Glutamatergic neuron (in vitro differentiated cells): ENCODE measurements around the gene HBA1. TPM values are rescaled to one million over a fixed set of nuclear protein-coding genes. Genes with fewer than 3 reads are reported as not detected.

Experiments used
- DNase-seq: peaks from one replicate; pipeline ENCODE4 v3.0.0; 2022
- H3K27ac Mint-ChIP-seq: one replicate; pipeline ENCODE4 v1.8.0; 2020; ENCODE audit warnings: mild to moderate bottlenecking, mixed read lengths, inconsistent platforms; ENCODE audit not compliant: unreplicated experiment
- H3K27me3 Mint-ChIP-seq: one replicate; pipeline ENCODE4 v1.8.0; 2020; ENCODE audit warnings: mild to moderate bottlenecking, moderate library complexity, mixed read lengths, inconsistent platforms; ENCODE audit not compliant: unreplicated experiment
- H3K36me3 Mint-ChIP-seq: one replicate; pipeline ENCODE4 v1.8.0; 2020; ENCODE audit warnings: mild to moderate bottlenecking, mixed read lengths, inconsistent platforms; ENCODE audit not compliant: unreplicated experiment
- H3K4me1 Mint-ChIP-seq: one replicate; pipeline ENCODE4 v1.8.0; 2020; ENCODE audit warnings: mild to moderate bottlenecking, low read depth, mixed read lengths, inconsistent platforms; ENCODE audit not compliant: unreplicated experiment
- H3K4me3 Mint-ChIP-seq: one replicate; pipeline ENCODE4 v1.8.0; 2020; ENCODE audit warnings: mild to moderate bottlenecking, mixed read lengths, inconsistent platforms; ENCODE audit not compliant: unreplicated experiment
- H3K9me3 Mint-ChIP-seq: one replicate; pipeline ENCODE4 v1.8.0; 2020; ENCODE audit warnings: mild to moderate bottlenecking, moderate library complexity, mixed read lengths, inconsistent platforms; ENCODE audit not compliant: unreplicated experiment
- total RNA-seq: library from RNA; stranded (reverse); fragmentation: NEBNext Ultra II Directional; extraction: Animal tissue kit (Norgen Biotek cat#: 25700); gene quantifications from one replicate; pipeline ENCODE4 v1.2.1, GENCODE V29; 2021; ENCODE audit not compliant: unreplicated experiment
- TF ChIP-seq, protein P1 (sequence below): fragments of 200-600 bp; sonication (generic); IDR thresholded peaks from one replicate; pipeline ENCODE4 v1.5.0; 2021; ENCODE audit not compliant: partially characterized antibody, unreplicated experiment

HBA1 gene
- total RNA-seq, 1 donor from 2014 or later: 1.5 TPM

DNA sequence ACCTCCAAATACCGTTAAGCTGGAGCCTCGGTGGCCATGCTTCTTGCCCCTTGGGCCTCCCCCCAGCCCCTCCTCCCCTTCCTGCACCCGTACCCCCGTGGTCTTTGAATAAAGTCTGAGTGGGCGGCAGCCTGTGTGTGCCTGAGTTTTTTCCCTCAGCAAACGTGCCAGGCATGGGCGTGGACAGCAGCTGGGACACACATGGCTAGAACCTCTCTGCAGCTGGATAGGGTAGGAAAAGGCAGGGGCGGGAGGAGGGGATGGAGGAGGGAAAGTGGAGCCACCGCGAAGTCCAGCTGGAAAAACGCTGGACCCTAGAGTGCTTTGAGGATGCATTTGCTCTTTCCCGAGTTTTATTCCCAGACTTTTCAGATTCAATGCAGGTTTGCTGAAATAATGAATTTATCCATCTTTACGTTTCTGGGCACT lies 928 bp downstream of the HBA1 start:
- DNase-seq: no peak
- TF ChIP-seq, protein P1, sequence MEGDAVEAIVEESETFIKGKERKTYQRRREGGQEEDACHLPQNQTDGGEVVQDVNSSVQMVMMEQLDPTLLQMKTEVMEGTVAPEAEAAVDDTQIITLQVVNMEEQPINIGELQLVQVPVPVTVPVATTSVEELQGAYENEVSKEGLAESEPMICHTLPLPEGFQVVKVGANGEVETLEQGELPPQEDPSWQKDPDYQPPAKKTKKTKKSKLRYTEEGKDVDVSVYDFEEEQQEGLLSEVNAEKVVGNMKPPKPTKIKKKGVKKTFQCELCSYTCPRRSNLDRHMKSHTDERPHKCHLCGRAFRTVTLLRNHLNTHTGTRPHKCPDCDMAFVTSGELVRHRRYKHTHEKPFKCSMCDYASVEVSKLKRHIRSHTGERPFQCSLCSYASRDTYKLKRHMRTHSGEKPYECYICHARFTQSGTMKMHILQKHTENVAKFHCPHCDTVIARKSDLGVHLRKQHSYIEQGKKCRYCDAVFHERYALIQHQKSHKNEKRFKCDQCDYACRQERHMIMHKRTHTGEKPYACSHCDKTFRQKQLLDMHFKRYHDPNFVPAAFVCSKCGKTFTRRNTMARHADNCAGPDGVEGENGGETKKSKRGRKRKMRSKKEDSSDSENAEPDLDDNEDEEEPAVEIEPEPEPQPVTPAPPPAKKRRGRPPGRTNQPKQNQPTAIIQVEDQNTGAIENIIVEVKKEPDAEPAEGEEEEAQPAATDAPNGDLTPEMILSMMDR: no peak
- H3K36me3 Mint-ChIP-seq: no peaks in the 10 kb centered on the region
- peaks cover 28% of the 10 kb centered on the region for H3K27me3 Mint-ChIP-seq
- peaks cover 6% of the 10 kb centered on the region for H3K4me1 Mint-ChIP-seq
- peak overlapping the region; percentile 25 for H3K4me3 Mint-ChIP-seq
- peaks cover 16% of the 10 kb centered on the region for H3K9me3 Mint-ChIP-seq
- no peak overlapping the region for H3K27ac Mint-ChIP-seq

DNA sequence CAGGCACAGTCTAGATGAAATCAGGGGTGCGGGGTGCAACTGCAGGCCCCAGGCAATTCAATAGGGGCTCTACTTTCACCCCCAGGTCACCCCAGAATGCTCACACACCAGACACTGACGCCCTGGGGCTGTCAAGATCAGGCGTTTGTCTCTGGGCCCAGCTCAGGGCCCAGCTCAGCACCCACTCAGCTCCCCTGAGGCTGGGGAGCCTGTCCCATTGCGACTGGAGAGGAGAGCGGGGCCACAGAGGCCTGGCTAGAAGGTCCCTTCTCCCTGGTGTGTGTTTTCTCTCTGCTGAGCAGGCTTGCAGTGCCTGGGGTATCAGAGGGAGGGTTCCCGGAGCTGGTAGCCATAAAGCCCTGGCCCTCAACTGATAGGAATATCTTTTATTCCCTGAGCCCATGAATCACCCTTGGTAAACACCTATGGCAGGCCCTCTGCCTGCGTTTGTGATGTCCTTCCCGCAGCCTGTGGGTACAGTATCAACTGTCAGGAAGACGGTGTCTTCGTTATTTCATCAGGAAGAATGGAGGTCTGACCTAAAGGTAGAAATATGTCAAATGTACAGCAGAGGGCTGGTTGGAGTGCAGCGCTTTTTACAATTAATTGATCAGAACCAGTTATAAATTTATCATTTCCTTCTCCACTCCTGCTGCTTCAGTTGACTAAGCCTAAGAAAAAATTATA lies 1.6 kb downstream of the HBA1 start:
- peaks cover 28% of the 10 kb centered on the region for H3K27me3 Mint-ChIP-seq
- TF ChIP-seq, protein P1: no peak
- H3K9me3 Mint-ChIP-seq: peaks cover 16% of the 10 kb centered on the region
- H3K4me1 Mint-ChIP-seq: peaks cover 6% of the 10 kb centered on the region
- peak overlapping the region; percentile 25 for H3K4me3 Mint-ChIP-seq
- no peak overlapping the region for H3K27ac Mint-ChIP-seq
- no peaks in the 10 kb centered on the region for H3K36me3 Mint-ChIP-seq
- no peak for DNase-seq

DNA sequence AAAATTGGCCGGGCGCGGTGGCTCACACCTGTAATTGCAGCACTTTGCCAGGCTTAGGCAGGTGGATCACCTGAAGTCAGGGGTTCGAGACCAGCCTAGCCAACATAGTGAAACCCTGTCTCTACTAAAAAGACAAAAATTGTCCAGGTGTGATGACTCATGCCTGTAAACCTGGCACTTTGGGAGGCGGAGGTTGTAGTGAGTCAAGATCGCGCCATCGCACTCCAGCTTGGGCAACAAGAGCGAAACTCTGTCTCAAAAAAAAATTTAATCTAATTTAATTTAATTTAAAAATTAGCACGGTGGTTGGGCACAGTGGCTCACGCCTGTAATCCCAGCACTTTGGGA lies 2.2 kb downstream of the HBA1 start:
- Mint-ChIP-seq H3K4me1 (peaks cover 6% of the 10 kb centered on the region), H3K9me3 (peaks cover 16% of the 10 kb centered on the region), H3K36me3 (no peaks in the 10 kb centered on the region), H3K27ac (no peak overlapping the region), H3K27me3 (peaks cover 28% of the 10 kb centered on the region), H3K4me3 (no peak overlapping the region)
- TF ChIP-seq, protein P1: no peak
- DNase-seq: no peak

DNA sequence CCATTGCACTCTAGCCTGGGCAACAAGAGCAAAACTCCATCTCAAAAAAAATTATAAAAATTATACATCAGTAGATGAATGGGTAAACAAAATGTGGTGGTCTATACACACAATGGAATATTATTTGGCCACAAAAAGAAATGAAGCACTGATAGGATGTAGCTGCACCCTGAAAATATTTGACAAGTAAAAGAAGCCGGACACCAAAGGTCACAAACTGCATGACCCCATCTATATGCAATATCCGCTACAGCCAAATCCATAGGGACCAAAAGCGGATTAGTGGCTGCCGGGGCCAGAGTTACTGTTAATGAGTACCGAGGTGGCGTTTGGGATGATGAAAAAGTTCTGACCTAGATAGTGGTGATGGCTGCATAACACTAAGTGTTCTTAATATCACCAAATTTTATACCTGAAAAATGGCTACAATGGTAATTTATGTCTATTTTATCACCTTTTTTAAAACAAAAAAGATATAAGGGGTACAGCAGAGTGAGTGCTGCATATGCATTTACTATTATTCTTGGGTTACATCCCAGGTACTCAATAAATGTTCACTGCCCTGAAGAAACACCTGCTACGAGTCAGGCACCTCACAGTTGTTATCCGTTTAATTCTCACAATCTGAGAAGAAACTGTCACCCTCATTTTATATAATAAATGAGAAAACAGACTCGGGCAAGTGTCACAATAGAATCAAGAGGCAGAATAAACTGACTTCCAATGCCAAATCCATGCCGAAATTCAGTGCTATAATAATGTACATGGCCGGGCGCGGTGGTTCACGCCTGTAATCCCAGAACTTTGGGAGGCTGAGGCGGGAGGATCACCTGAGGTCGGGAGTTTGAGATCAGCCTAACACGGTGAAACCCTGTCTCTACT lies 3.0 kb downstream of the HBA1 start:
- Mint-ChIP-seq H3K4me1 (peaks cover 6% of the 10 kb centered on the region), H3K36me3 (no peaks in the 10 kb centered on the region), H3K27me3 (peaks cover 26% of the 10 kb centered on the region), H3K27ac (no peak overlapping the region), H3K4me3 (peak overlapping the region; percentile 42), H3K9me3 (peaks cover 16% of the 10 kb centered on the region)
- TF ChIP-seq, protein P1: no peak
- DNase-seq: no peak
